ENCODE data around the gene TCAP. TPM values are rescaled to one million over a fixed set of nuclear protein-coding genes. Genes with fewer than 3 reads are reported as not detected.
A peak's percentile ranks its signal among the peaks of the same experiment; 100 is the strongest.

Gene TCAP
- total RNA-seq, 2 donors from 2014 or later: 1.5 to 1.9 TPM

GRCh38 chr17:39666231-39666600 lies 1.1 kb downstream of the TCAP start:
- Mint-ChIP-seq H3K27me3 (ENCODE audit: insufficient read depth) (peaks cover 59% of the 10 kb centered on the region), H3K4me3 (no peak overlapping the region), H3K27ac (no peak overlapping the region), H3K36me3 (ENCODE audit: low read depth) (peaks cover 3% of the 10 kb centered on the region), H3K9me3 (no peaks in the 10 kb centered on the region), H3K4me1 (peaks cover 11% of the 10 kb centered on the region)
- TF ChIP-seq CTCF (conservative IDR thresholded peaks at IDR 0.05): no peak
- Histone ChIP-seq H3K9me3 (ENCODE audit: control insufficient read depth, low read length) (no peaks in the 10 kb centered on the region), H3K27ac (ENCODE audit: low read depth, low read length) (no peak overlapping the region), H3K4me3 (ENCODE audit: low read length) (no peak overlapping the region), H3K4me1 (ENCODE audit: control insufficient read depth, insufficient read depth, low read length) (no peaks in the 10 kb centered on the region), H3K9ac (ENCODE audit: extremely low read depth, low read length, poor library complexity, severe bottlenecking) (no peak overlapping the region), H3K27me3 (ENCODE audit: control insufficient read depth, insufficient read depth, low read length, poor library complexity, severe bottlenecking) (peaks cover 48% of the 10 kb centered on the region), H3K36me3 (ENCODE audit: control insufficient read depth, insufficient read depth, low read length) (peaks cover 7% of the 10 kb centered on the region)
- 75 to 93% methylated on average over 2 of the region's 2 CpGs for WGBS, 2 experiments (ENCODE audit: insufficient coverage in 1 of 2, insufficient read length in 1 of 2)
- DNase-seq: no peak

- Mint-ChIP-seq H3K4me3 (peak overlapping the region; percentile 40), H3K9me3 (no peaks in the 10 kb centered on the region), H3K36me3 (ENCODE audit: low read depth) (no peaks in the 10 kb centered on the region), H3K27ac (no peak overlapping the region), H3K27me3 (ENCODE audit: insufficient read depth) (peaks cover 59% of the 10 kb centered on the region), H3K4me1 (peaks cover 11% of the 10 kb centered on the region)
- Histone ChIP-seq H3K9me3 (ENCODE audit: control insufficient read depth, low read length) (no peaks in the 10 kb centered on the region), H3K4me3 (ENCODE audit: low read length) (no peak overlapping the region), H3K27me3 (ENCODE audit: control insufficient read depth, insufficient read depth, low read length, poor library complexity, severe bottlenecking) (peaks cover 50% of the 10 kb centered on the region), H3K9ac (ENCODE audit: extremely low read depth, low read length, poor library complexity, severe bottlenecking) (no peak overlapping the region), H3K27ac (ENCODE audit: low read depth, low read length) (no peak overlapping the region), H3K36me3 (ENCODE audit: control insufficient read depth, insufficient read depth, low read length) (peaks cover 5% of the 10 kb centered on the region), H3K4me1 (ENCODE audit: control insufficient read depth, insufficient read depth, low read length) (no peaks in the 10 kb centered on the region)
- no peak for DNase-seq
- TF ChIP-seq CTCF (conservative IDR thresholded peaks at IDR 0.05): no peak
- WGBS, 2 experiments (ENCODE audit: insufficient coverage in 1 of 2, insufficient read length in 1 of 2): 84 to 86% methylated on average over 6 to 11 of the region's 11 CpGs
Observed at GRCh38 chr17:39666601-39667261, 1.6 kb downstream of the TCAP start.

GRCh38 chr17:39667262-39667944 lies 2.3 kb downstream of the TCAP start:
- WGBS, 2 experiments (ENCODE audit: insufficient coverage in 1 of 2, insufficient read length in 1 of 2): 15 to 18% methylated on average over 20 to 49 of the region's 49 CpGs
- Histone ChIP-seq H3K36me3 (ENCODE audit: control insufficient read depth, insufficient read depth, low read length) (no peaks in the 10 kb centered on the region), H3K27ac (ENCODE audit: low read depth, low read length) (no peak overlapping the region), H3K9me3 (ENCODE audit: control insufficient read depth, low read length) (no peaks in the 10 kb centered on the region), H3K9ac (ENCODE audit: extremely low read depth, low read length, poor library complexity, severe bottlenecking) (no peak overlapping the region), H3K4me3 (ENCODE audit: low read length) (no peak overlapping the region), H3K27me3 (ENCODE audit: control insufficient read depth, insufficient read depth, low read length, poor library complexity, severe bottlenecking) (peaks cover 50% of the 10 kb centered on the region), H3K4me1 (ENCODE audit: control insufficient read depth, insufficient read depth, low read length) (no peaks in the 10 kb centered on the region)
- Mint-ChIP-seq H3K4me3 (peak overlapping the region; percentile 40), H3K9me3 (no peaks in the 10 kb centered on the region), H3K4me1 (peaks cover 12% of the 10 kb centered on the region), H3K27me3 (ENCODE audit: insufficient read depth) (peaks cover 62% of the 10 kb centered on the region), H3K36me3 (ENCODE audit: low read depth) (no peaks in the 10 kb centered on the region), H3K27ac (no peak overlapping the region)
- no peak for TF ChIP-seq CTCF (conservative IDR thresholded peaks at IDR 0.05)
- peak; percentile 79 for DNase-seq

All from endodermal cell (in vitro differentiated cells).